ENCODE measurements around the gene CNIH4.

- no peak for TF ChIP-seq POLR2AphosphoS5 (IDR thresholded peaks at IDR 0.05; ENCODE audit: borderline replicate concordance, low read depth, low read length)
- TF ChIP-seq EZH2 (IDR thresholded peaks at IDR 0.05): no peak
These were observed 31.3 kb downstream of the CNIH4 start for GRCh38 chr1:224387943-224388342.
